PC-3 (cell line): Measurements from ENCODE around the gene IL7R.

Experiments used
- CTCF ChIP-seq: fragments of 300-600 bp; sonication (generic); conservative IDR thresholded peaks from 2 replicates; pipeline ENCODE4 v1.5.1; 2017; ENCODE audit warnings: antibody characterized with exemption, low read depth, mild to moderate bottlenecking, low read length
- EZH2 ChIP-seq: fragments of 300-600 bp; sonication (generic); IDR thresholded peaks from one replicate; pipeline ENCODE4 v1.6.1; 2017; ENCODE audit warnings: antibody characterized with exemption, mild to moderate bottlenecking, low read length; ENCODE audit not compliant: unreplicated experiment

- no peak for TF ChIP-seq CTCF
- no peak for TF ChIP-seq EZH2
Observed at GRCh38 chr5:35810601-35811000, 46.1 kb upstream of the IL7R start.
